C4-2B (cell line): ENCODE data around the gene TIGD3.

Experiments
- CTCF ChIP-seq: fragments of 450-650 bp; conservative IDR thresholded peaks from 2 replicates; pipeline ENCODE4 v1.5.1; 2017; ENCODE audit warnings: mild to moderate bottlenecking
- ZFX ChIP-seq: fragments of 450-650 bp; IDR thresholded peaks from 2 replicates; pipeline ENCODE4 v1.6.1; 2017

- no peak for TF ChIP-seq CTCF
- no peak for TF ChIP-seq ZFX
Measured at GRCh38 chr11:65382804-65383368, 28.3 kb downstream of the TIGD3 start.
